IMR-90 (cell line): Measurements from ENCODE around the gene ALKBH5.

Experiments used
- TF ChIP-seq, protein P1 (sequence below): conservative IDR thresholded peaks from 2 replicates; pipeline ENCODE4 v1.5.1; 2012; ENCODE audit warnings: mild to moderate bottlenecking, low read depth, low read length, improper control_type of control experiment
- TF ChIP-seq, protein P2 (sequence below): fragments of 150-350 bp; IDR thresholded peaks from 2 replicates; pipeline ENCODE4 v1.6.1; 2017; ENCODE audit warnings: mild to moderate bottlenecking, antibody characterized with exemption, low read length, low read depth

GRCh38 chr17:18140648-18141047 is 43.0 kb upstream of the ALKBH5 start:
- TF ChIP-seq, protein P1, sequence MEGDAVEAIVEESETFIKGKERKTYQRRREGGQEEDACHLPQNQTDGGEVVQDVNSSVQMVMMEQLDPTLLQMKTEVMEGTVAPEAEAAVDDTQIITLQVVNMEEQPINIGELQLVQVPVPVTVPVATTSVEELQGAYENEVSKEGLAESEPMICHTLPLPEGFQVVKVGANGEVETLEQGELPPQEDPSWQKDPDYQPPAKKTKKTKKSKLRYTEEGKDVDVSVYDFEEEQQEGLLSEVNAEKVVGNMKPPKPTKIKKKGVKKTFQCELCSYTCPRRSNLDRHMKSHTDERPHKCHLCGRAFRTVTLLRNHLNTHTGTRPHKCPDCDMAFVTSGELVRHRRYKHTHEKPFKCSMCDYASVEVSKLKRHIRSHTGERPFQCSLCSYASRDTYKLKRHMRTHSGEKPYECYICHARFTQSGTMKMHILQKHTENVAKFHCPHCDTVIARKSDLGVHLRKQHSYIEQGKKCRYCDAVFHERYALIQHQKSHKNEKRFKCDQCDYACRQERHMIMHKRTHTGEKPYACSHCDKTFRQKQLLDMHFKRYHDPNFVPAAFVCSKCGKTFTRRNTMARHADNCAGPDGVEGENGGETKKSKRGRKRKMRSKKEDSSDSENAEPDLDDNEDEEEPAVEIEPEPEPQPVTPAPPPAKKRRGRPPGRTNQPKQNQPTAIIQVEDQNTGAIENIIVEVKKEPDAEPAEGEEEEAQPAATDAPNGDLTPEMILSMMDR, result no peak
- TF ChIP-seq, protein P2, sequence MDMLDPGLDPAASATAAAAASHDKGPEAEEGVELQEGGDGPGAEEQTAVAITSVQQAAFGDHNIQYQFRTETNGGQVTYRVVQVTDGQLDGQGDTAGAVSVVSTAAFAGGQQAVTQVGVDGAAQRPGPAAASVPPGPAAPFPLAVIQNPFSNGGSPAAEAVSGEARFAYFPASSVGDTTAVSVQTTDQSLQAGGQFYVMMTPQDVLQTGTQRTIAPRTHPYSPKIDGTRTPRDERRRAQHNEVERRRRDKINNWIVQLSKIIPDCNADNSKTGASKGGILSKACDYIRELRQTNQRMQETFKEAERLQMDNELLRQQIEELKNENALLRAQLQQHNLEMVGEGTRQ, result no peak
